HepG2 (cell line): ENCODE measurements around the gene FAM20A. TPM values are rescaled to one million over a fixed set of nuclear protein-coding genes. Genes with fewer than 3 reads are reported as not detected.

Source experiments
- CCAR2 ChIP-seq: fragments of 200-400 bp; formaldehyde crosslinking; optimal IDR thresholded peaks from 2 replicates; pipeline ENCODE3; 2018; ENCODE audit warnings: low read depth, mild to moderate bottlenecking, low read length, moderate library complexity
- CREM ChIP-seq, 2 experiments: sonication (generic) in 1 of 2; formaldehyde crosslinking in 1 of 2; IDR thresholded peaks; 2 replicates each; pipeline versions ENCODE4 v1.4.0 to v1.6.1; 2016 to 2020; ENCODE audit warnings: antibody characterized with exemption in 1 of 2, mild to moderate bottlenecking in 1 of 2, missing genetic modification reagents in 1 of 2
- NRL ChIP-seq: sonication (generic); formaldehyde crosslinking; IDR thresholded peaks from 2 replicates; pipeline ENCODE4 v1.5.0; 2020; ENCODE audit warnings: missing genetic modification reagents, mild to moderate bottlenecking, moderate library complexity, borderline replicate concordance
- RCOR2 ChIP-seq: IDR thresholded peaks from 2 replicates; pipeline ENCODE4 v1.6.1; 2016; ENCODE audit warnings: missing biosample characterization, missing genetic modification reagents
- SMAD3 ChIP-seq: sonication (generic); formaldehyde crosslinking; IDR thresholded peaks from 2 replicates; pipeline ENCODE4 v1.4.0; 2020; ENCODE audit warnings: missing genetic modification reagents
- ZNF274 ChIP-seq: sonication (generic); formaldehyde crosslinking; IDR thresholded peaks from 2 replicates; pipeline ENCODE4 v1.5.1; 2020; ENCODE audit warnings: mild to moderate bottlenecking, missing genetic modification reagents
- ZNF292 ChIP-seq: sonication (generic); formaldehyde crosslinking; IDR thresholded peaks from 2 replicates; pipeline ENCODE4 v1.8.1; 2022; ENCODE audit warnings: mild to moderate bottlenecking, low read depth, missing genetic modification reagents, borderline replicate concordance
- polyA plus RNA-seq, 8 experiments: library from polyadenylated mRNA; depleted of rRNA in 3 of 8; stranded (reverse) in 7 of 8; unstranded in 1 of 8; fragments of >200 nt; fragmentation: Illumina TruSeq in 4 of 8; extraction: Trizol in 4 of 8; gene quantifications; 2 replicates each; pipeline versions ENCODE4 v1.2.1 to v1.2.3, GENCODE V29; 2011 to 2016; ENCODE audit warnings: low read depth in 4 of 8, missing spikeins in 1 of 8, mixed read lengths in 1 of 8; ENCODE audit not compliant: insufficient read depth in 1 of 8
- total RNA-seq, 5 experiments: library from RNA; depleted of rRNA; stranded (reverse); fragments of >200 nt; fragmentation: Illumina TruSeq; extraction: Trizol; gene quantifications; 2 replicates each; pipeline ENCODE4 v1.2.3, GENCODE V29; 2016; ENCODE audit warnings: low read depth in 1 of 5
- TF ChIP-seq, protein P1 (sequence below): sonication (generic); formaldehyde crosslinking; IDR thresholded peaks from 2 replicates; pipeline ENCODE4 v1.5.0; 2020; ENCODE audit warnings: mild to moderate bottlenecking, missing genetic modification reagents, borderline replicate concordance
- TF ChIP-seq, protein P2 (sequence below): sonication (generic); formaldehyde crosslinking; IDR thresholded peaks from one replicate; pipeline ENCODE4 v1.5.1; 2020; ENCODE audit warnings: mild to moderate bottlenecking, missing genetic modification reagents; ENCODE audit errors: not compliant biosample characterization
- TF ChIP-seq, protein P3 (sequence below): sonication (generic); formaldehyde crosslinking; IDR thresholded peaks from 2 replicates; pipeline ENCODE4 v1.8.1; 2023; ENCODE audit warnings: mild to moderate bottlenecking, moderate library complexity, missing genetic modification reagents
- TF ChIP-seq, protein P4 (sequence below): sonication (generic); formaldehyde crosslinking; IDR thresholded peaks from 2 replicates; pipeline ENCODE4 v1.8.1; 2023; ENCODE audit warnings: missing genetic modification reagents, mild to moderate bottlenecking, borderline replicate concordance

Gene FAM20A
- total and polyA plus RNA-seq, 2 of the 13 experiments (the other 11 are each of a cell fraction or from before 2014, with no cell fraction given), result 9.3 to 20.7 TPM

DNA sequence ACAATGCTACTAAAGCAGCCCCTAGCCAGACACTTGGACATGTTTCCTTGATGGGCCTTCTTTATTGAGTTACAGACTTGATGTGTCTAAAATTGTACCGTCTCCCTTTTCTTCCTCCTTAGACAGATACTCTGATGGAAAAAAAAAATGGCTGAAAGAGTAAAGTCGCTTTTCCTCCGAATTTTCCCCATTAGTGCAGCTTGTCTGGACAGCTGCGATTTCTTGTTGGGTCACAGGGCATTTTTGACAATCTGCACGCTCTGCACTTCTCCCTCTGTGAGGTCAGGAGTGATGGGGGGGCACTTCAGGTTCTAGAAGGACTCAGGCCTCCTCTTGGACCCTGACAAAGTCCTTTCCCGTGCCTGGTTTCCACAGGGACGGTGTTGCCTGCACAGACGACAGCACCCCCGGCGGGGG lies 89.9 kb downstream of the FAM20A start (continued):
- TF ChIP-seq, protein P1, sequence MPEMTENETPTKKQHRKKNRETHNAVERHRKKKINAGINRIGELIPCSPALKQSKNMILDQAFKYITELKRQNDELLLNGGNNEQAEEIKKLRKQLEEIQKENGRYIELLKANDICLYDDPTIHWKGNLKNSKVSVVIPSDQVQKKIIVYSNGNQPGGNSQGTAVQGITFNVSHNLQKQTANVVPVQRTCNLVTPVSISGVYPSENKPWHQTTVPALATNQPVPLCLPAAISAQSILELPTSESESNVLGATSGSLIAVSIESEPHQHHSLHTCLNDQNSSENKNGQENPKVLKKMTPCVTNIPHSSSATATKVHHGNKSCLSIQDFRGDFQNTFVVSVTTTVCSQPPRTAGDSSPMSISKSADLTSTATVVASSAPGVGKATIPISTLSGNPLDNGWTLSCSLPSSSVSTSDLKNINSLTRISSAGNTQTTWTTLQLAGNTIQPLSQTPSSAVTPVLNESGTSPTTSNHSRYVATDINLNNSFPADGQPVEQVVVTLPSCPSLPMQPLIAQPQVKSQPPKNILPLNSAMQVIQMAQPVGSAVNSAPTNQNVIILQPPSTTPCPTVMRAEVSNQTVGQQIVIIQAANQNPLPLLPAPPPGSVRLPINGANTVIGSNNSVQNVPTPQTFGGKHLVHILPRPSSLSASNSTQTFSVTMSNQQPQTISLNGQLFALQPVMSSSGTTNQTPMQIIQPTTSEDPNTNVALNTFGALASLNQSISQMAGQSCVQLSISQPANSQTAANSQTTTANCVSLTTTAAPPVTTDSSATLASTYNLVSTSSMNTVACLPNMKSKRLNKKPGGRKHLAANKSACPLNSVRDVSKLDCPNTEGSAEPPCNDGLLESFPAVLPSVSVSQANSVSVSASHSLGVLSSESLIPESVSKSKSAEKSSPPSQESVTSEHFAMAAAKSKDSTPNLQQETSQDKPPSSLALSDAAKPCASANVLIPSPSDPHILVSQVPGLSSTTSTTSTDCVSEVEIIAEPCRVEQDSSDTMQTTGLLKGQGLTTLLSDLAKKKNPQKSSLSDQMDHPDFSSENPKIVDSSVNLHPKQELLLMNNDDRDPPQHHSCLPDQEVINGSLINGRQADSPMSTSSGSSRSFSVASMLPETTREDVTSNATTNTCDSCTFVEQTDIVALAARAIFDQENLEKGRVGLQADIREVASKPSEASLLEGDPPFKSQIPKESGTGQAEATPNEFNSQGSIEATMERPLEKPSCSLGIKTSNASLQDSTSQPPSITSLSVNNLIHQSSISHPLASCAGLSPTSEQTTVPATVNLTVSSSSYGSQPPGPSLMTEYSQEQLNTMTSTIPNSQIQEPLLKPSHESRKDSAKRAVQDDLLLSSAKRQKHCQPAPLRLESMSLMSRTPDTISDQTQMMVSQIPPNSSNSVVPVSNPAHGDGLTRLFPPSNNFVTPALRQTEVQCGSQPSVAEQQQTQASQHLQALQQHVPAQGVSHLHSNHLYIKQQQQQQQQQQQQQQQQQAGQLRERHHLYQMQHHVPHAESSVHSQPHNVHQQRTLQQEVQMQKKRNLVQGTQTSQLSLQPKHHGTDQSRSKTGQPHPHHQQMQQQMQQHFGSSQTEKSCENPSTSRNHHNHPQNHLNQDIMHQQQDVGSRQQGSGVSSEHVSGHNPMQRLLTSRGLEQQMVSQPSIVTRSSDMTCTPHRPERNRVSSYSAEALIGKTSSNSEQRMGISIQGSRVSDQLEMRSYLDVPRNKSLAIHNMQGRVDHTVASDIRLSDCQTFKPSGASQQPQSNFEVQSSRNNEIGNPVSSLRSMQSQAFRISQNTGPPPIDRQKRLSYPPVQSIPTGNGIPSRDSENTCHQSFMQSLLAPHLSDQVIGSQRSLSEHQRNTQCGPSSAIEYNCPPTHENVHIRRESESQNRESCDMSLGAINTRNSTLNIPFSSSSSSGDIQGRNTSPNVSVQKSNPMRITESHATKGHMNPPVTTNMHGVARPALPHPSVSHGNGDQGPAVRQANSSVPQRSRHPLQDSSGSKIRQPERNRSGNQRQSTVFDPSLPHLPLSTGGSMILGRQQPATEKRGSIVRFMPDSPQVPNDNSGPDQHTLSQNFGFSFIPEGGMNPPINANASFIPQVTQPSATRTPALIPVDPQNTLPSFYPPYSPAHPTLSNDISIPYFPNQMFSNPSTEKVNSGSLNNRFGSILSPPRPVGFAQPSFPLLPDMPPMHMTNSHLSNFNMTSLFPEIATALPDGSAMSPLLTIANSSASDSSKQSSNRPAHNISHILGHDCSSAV (CRISPR knock-in tag), result no peak
- TF ChIP-seq SMAD3 (0 out of 2 replicates have a peak, but pooled peaks have one; percentile 18), NRL (CRISPR knock-in tag) (no peak), CREM (IDR thresholded peaks at IDR 0.05) (no peak), CREM (CRISPR knock-in tag; IDR thresholded peaks at IDR 0.05) (no peak), ZNF292 (peak; percentile 7; the same call in 1 of the 2 replicates), CCAR2 (no peak), ZNF274 (CRISPR knock-in tag) (no peak), RCOR2 (CRISPR knock-in tag) (no peak)
- TF ChIP-seq, protein P2, sequence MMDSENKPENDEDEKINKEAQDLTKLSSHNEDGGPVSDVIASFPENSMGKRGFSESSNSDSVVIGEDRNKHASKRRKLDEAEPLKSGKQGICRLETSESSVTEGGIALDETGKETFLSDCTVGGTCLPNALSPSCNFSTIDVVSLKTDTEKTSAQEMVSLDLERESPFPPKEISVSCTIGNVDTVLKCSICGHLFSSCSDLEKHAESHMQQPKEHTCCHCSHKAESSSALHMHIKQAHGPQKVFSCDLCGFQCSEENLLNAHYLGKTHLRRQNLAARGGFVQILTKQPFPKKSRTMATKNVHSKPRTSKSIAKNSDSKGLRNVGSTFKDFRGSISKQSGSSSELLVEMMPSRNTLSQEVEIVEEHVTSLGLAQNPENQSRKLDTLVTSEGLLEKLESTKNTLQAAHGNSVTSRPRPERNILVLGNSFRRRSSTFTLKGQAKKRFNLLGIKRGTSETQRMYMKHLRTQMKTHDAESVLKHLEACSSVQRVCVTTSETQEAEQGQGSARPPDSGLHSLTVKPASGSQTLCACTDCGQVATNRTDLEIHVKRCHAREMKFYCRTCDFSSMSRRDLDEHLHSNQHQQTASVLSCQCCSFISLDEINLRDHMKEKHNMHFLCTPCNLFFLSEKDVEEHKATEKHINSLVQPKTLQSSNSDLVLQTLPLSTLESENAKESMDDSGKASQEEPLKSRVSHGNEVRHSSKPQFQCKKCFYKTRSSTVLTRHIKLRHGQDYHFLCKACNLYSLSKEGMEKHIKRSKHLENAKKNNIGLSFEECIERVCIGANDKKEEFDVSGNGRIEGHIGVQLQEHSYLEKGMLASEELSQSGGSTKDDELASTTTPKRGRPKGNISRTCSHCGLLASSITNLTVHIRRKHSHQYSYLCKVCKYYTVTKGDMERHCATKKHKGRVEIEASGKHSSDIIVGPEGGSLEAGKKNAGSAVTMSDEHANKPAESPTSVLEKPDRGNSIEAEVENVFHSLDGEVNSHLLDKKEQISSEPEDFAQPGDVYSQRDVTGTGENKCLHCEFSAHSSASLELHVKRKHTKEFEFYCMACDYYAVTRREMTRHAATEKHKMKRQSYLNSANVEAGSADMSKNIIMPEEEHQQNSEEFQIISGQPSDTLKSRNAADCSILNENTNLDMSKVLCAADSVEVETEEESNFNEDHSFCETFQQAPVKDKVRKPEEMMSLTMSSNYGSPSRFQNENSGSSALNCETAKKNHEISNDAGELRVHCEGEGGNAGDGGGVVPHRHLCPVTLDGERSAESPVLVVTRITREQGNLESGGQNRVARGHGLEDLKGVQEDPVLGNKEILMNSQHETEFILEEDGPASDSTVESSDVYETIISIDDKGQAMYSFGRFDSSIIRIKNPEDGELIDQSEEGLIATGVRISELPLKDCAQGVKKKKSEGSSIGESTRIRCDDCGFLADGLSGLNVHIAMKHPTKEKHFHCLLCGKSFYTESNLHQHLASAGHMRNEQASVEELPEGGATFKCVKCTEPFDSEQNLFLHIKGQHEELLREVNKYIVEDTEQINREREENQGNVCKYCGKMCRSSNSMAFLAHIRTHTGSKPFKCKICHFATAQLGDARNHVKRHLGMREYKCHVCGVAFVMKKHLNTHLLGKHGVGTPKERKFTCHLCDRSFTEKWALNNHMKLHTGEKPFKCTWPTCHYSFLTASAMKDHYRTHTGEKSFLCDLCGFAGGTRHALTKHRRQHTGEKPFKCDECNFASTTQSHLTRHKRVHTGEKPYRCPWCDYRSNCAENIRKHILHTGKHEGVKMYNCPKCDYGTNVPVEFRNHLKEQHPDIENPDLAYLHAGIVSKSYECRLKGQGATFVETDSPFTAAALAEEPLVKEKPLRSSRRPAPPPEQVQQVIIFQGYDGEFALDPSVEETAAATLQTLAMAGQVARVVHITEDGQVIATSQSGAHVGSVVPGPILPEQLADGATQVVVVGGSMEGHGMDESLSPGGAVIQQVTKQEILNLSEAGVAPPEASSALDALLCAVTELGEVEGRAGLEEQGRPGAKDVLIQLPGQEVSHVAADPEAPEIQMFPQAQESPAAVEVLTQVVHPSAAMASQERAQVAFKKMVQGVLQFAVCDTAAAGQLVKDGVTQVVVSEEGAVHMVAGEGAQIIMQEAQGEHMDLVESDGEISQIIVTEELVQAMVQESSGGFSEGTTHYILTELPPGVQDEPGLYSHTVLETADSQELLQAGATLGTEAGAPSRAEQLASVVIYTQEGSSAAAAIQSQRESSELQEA (CRISPR knock-in tag), result no peak
- TF ChIP-seq, protein P3, sequence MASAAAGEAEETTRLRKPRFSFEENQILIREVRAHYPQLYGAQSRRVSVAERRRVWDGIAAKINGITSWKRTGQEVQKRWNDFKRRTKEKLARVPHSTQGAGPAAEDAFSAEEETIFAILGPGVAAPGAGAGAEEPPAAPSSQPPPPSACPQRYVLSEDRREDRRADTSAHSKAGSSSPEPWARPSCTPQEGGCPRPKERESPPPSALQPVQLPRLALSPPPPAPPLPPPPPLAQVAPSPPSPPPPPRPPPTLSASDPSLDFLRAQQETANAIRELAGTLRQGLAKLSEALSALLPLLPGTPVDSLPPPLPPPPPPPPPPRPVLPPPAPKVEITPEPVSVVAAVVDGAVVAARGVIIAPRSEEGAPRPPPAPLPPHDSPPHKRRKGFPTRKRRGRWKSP (CRISPR knock-in tag), result no peak
- TF ChIP-seq, protein P4, sequence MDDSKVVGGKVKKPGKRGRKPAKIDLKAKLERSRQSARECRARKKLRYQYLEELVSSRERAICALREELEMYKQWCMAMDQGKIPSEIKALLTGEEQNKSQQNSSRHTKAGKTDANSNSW, result no peak
